Stomach smooth muscle (tissue), 2 donors: ENCODE measurements around the gene SLC26A2.
"Not testable (repeated sequence)": the region's sequence is repeated elsewhere in the genome, so short reads cannot be mapped to it uniquely, and the experiment has no call there.

Experiments used
- H3K27ac ChIP-seq: one replicate; pipeline ENCODE4 v1.7.0; 2013; ENCODE audit warnings: mild to moderate bottlenecking, low read length, inconsistent platforms
- H3K27me3 ChIP-seq, 2 donors: one replicate each; pipeline ENCODE4 v1.7.0; 2013; ENCODE audit warnings: low read length in 2 of 2; ENCODE audit not compliant: insufficient read depth in 2 of 2, control insufficient read depth in 1 of 2
- H3K36me3 ChIP-seq, 2 donors: one replicate each; pipeline ENCODE4 v1.7.0; 2013; ENCODE audit warnings: low read length in 2 of 2; ENCODE audit not compliant: control insufficient read depth in 2 of 2, insufficient read depth in 2 of 2
- H3K4me1 ChIP-seq: one replicate; pipeline ENCODE4 v1.7.0; 2013; ENCODE audit warnings: low read length; ENCODE audit not compliant: control insufficient read depth, insufficient read depth
- H3K4me3 ChIP-seq, 2 donors: one replicate each; pipeline ENCODE4 v1.7.0; 2013; ENCODE audit warnings: low read length in 2 of 2
- H3K9ac ChIP-seq, 2 donors: one replicate each; pipeline ENCODE4 v1.7.0; 2013; ENCODE audit warnings: low read length in 2 of 2, mild to moderate bottlenecking in 1 of 2
- H3K9me3 ChIP-seq, 2 donors: one replicate each; pipeline ENCODE4 v1.7.0; 2013; ENCODE audit warnings: low read length in 2 of 2; ENCODE audit not compliant: control insufficient read depth in 2 of 2
- donor health status: healthy.
- donor health status: Pancreatic carcinoma.

SLC26A2 gene

DNA sequence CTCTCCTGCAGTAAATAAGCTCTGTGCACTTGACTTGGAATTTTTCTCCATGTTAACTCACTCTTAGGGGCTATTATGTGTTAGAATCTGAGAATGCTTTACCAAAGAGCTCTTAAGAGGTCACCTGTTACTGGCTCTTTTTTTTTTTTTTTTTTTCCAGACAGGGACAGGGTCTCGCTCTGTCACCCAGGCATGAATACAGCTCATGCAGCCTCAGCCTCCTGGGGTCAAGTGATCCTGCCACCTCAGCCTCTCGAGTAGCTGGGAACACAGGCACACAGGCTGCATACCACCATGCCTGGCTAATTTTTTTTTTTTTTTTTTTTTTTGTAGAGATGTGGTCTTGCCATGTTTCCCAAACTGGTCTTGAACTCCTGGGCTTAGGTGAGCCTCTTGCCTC is 62.1 kb downstream of the SLC26A2 start:
- peaks cover 51 to 54% of the 10 kb centered on the region in 2 donors for H3K36me3 ChIP-seq
- no peaks in the 10 kb centered on the region for H3K9me3 ChIP-seq
- H3K4me1 ChIP-seq: no peaks in the 10 kb centered on the region
- no peak overlapping the region for H3K9ac ChIP-seq
- H3K27ac ChIP-seq: no peak overlapping the region
- H3K4me3 ChIP-seq: no peak overlapping the region
- no peaks in the 10 kb centered on the region for H3K27me3 ChIP-seq

GRCh38 chr5:150023136-150023535 is 62.6 kb downstream of the SLC26A2 start:
- no peak overlapping the region for H3K9ac ChIP-seq
- no peak overlapping the region for H3K27ac ChIP-seq
- H3K27me3 ChIP-seq: no peaks in the 10 kb centered on the region
- peaks cover 50 to 55% of the 10 kb centered on the region in 2 donors for H3K36me3 ChIP-seq
- H3K9me3 ChIP-seq: no peaks in the 10 kb centered on the region
- no peaks in the 10 kb centered on the region for H3K4me1 ChIP-seq
- no peak overlapping the region for H3K4me3 ChIP-seq

GRCh38 chr5:150024346-150024984 is 63.9 kb downstream of the SLC26A2 start:
- Histone ChIP-seq H3K36me3 (peaks cover 42 to 49% of the 10 kb centered on the region in 2 donors), H3K27ac (no peak overlapping the region), H3K27me3 (no peaks in the 10 kb centered on the region), H3K9ac (no peak overlapping the region), H3K4me3 (no peak overlapping the region), H3K9me3 (no peaks in the 10 kb centered on the region), H3K4me1 (no peaks in the 10 kb centered on the region)

DNA sequence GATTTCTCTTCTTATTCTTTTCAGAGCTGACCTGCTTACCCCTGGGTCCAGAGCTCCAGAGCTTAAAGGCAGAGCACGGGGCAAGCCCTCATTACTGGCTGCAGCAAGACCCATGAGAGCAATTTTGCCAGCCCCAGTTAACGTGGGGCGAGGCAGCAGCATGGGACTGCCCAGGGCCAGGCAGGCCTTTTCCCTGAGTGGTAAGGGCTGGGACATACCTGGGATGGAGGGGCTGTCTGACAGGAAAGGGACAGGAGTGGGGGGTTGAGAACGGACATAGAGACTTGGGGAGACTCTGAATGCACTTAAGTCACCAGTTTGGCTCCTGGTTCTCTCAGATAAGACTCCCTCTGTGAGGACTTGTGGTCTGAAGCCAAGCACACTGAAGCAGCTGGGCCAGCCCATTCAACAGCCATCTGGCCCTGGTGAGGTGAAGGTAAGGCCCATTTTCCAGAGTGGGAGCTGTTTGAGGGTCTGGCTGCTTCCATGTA is 66.2 kb downstream of the SLC26A2 start:
- H3K9me3 ChIP-seq: no peaks in the 10 kb centered on the region
- H3K4me1 ChIP-seq: no peaks in the 10 kb centered on the region

DNA sequence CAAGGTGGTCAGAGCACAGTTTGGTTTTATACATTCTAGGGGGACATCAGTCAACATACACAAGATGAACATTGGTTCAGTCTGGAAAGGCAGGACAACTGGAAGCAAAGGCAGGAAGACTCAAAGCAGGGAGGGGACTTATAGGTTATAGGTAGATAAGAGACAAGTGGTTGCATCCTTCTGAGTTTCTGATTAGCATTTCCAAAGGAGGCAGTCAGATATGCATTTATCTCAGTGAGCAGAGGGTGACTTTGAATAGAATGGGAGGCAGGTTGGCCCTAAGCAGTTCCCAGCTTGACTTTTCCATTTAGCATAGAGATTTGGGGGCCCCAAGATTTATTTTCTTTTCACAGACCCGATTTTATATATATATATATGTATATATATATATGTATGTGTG is 67.5 kb downstream of the SLC26A2 start:
- H3K27ac ChIP-seq, H3K4me3 ChIP-seq, H3K9me3 ChIP-seq, H3K27me3 ChIP-seq, H3K9ac ChIP-seq, H3K4me1 ChIP-seq: not testable (repeated sequence)
- peaks cover 48 to 53% of the 10 kb centered on the region in 2 donors for H3K36me3 ChIP-seq

More for the DNA sequence above, 66.2 kb downstream of the SLC26A2 start:
- H3K27ac ChIP-seq: no peak overlapping the region
- no peak overlapping the region for H3K9ac ChIP-seq
- no peak overlapping the region for H3K4me3 ChIP-seq
- peaks cover 38 to 45% of the 10 kb centered on the region in 2 donors for H3K36me3 ChIP-seq
- H3K27me3 ChIP-seq: no peaks in the 10 kb centered on the region

- no peak overlapping the region for H3K27ac ChIP-seq
- H3K4me1 ChIP-seq: no peaks in the 10 kb centered on the region
- no peaks in the 10 kb centered on the region for H3K9me3 ChIP-seq
- H3K4me3 ChIP-seq: no peak overlapping the region
- peaks cover 52 to 67% of the 10 kb centered on the region in 2 donors for H3K36me3 ChIP-seq
- no peak overlapping the region for H3K9ac ChIP-seq
- H3K27me3 ChIP-seq: no peaks in the 10 kb centered on the region
These were observed 72.8 kb downstream of the SLC26A2 start for GRCh38 chr5:150033334-150033733.

DNA sequence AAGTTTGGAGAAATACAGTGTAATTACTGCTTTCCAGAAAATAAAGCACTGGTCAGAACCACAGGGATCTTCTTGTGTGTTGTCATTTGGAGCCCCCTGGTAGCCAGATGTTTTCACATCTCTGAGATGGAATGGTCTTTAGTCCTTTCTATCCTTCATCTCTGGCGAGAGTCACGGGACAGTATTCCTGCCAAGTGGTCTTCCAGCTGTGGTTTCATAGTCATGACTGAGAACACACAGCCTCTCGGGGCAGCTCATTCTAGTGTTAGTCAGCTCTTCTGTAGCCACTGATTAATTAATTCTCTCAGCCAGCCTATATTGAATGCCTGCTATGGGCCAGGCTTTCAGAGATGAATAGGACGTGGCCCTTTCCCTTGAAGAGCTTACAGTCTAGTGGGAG is 74.1 kb downstream of the SLC26A2 start:
- Histone ChIP-seq H3K36me3 (peaks cover 59 to 70% of the 10 kb centered on the region in 2 donors), H3K9me3 (no peaks in the 10 kb centered on the region), H3K9ac (no peak overlapping the region), H3K4me1 (no peaks in the 10 kb centered on the region), H3K4me3 (no peak overlapping the region), H3K27me3 (no peaks in the 10 kb centered on the region), H3K27ac (no peak overlapping the region)

DNA sequence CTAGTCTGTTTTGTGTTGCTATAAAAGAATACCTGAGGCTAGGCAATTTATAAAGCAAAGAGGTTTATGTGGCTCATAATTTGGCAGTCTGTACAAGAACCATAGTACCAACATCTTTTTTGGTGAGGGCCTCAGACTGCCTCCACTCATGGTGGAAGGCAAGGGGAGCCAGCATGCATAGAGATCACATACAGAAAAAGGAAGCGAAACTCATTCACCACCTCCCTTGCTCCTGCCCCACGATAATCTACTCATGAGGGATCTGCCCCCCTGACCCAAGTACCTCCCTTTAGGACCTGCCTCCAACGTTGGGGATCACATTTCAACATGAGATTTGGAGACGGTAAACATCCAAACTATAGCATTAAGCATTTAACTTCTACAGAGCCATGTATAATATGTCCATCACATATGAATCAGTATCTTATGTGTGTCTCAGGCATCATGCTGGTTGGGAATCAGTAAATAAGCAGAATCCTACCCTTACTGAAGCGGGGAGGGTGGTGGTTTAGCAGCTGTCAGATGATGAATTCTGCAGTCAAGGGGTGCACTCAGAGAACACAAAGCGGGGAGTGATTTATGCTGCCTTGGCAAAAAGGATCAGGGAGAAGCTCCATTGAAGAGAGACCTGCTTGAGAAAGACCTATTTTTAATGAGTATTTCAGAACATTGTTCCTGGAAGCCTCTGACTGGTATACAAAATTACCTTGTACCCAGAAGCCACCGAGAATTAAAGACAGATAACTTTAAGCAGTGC is 74.8 kb downstream of the SLC26A2 start:
- Histone ChIP-seq H3K9ac (no peak overlapping the region), H3K27me3 (no peaks in the 10 kb centered on the region), H3K36me3 (peaks cover 59 to 73% of the 10 kb centered on the region in 2 donors), H3K4me3 (no peak overlapping the region), H3K4me1 (no peaks in the 10 kb centered on the region), H3K9me3 (no peaks in the 10 kb centered on the region), H3K27ac (no peak overlapping the region)

- no peak overlapping the region for H3K27ac ChIP-seq
These were observed 76.0 kb downstream of the SLC26A2 start for GRCh38 chr5:150036513-150036912.

More at GRCh38 chr5:150036513-150036912, 76.0 kb downstream of the SLC26A2 start:
- Histone ChIP-seq H3K36me3 (peaks cover 62 to 73% of the 10 kb centered on the region in 2 donors), H3K4me1 (no peaks in the 10 kb centered on the region), H3K4me3 (no peak overlapping the region), H3K9ac (no peak overlapping the region), H3K27me3 (no peaks in the 10 kb centered on the region), H3K9me3 (no peaks in the 10 kb centered on the region)
